ENCODE data around the gene SMPD3. TPM values are rescaled to one million over a fixed set of nuclear protein-coding genes. Genes with fewer than 3 reads are reported as not detected.

The SMPD3 gene
- total and polyA plus RNA-seq, 3 donors from 2014 or later = 13.3 to 23.4 (median 20.6) TPM

GRCh38 chr16:68385371-68385770, 62.9 kb downstream of the SMPD3 start:
- TF ChIP-seq CTCF (IDR thresholded peaks at IDR 0.05) = no peak

GRCh38 chr16:68384288-68385161, 63.8 kb downstream of the SMPD3 start:
- TF ChIP-seq POLR2A (IDR thresholded peaks at IDR 0.05) (no peak), CTCF (IDR thresholded peaks at IDR 0.05) (no peak)
- Histone ChIP-seq H3K4me3 (no peak overlapping the region), H3K4me1 (no peaks in the 10 kb centered on the region), H3K9me3 (no peaks in the 10 kb centered on the region), H3K27ac (no peak overlapping the region), H3K36me3 (ENCODE audit: low read depth, missing control alignments) (no peaks in the 10 kb centered on the region), H3K27me3 (no peaks in the 10 kb centered on the region)
- DNase-seq = no peak
- intact Hi-C loops (cut with DNase I; ENCODE audit: low total_unique reads) = no loop called here
- WGBS, 2 donors = 73 to 75% methylated on average over 7 of the region's 7 CpGs

More at GRCh38 chr16:68385371-68385770, 62.9 kb downstream of the SMPD3 start:
- WGBS, 2 donors = 85 to 87% methylated on average over 6 of the region's 6 CpGs
- no peak for DNase-seq
- Histone ChIP-seq H3K4me1 (no peaks in the 10 kb centered on the region), H3K27ac (no peak overlapping the region), H3K27me3 (no peaks in the 10 kb centered on the region), H3K36me3 (ENCODE audit: low read depth, missing control alignments) (no peaks in the 10 kb centered on the region), H3K9me3 (no peaks in the 10 kb centered on the region), H3K4me3 (no peak overlapping the region)
- intact Hi-C loops (cut with DNase I; ENCODE audit: low total_unique reads) = no loop called here

GRCh38 chr16:68383858-68384257, 64.5 kb downstream of the SMPD3 start:
- H3K9me3 ChIP-seq = no peaks in the 10 kb centered on the region
- no peak for TF ChIP-seq POLR2A (IDR thresholded peaks at IDR 0.05)
- no peak for TF ChIP-seq CTCF (IDR thresholded peaks at IDR 0.05)
- no peaks in the 10 kb centered on the region for H3K36me3 ChIP-seq (ENCODE audit: low read depth, missing control alignments)
- WGBS, 2 donors = 87 to 95% methylated on average over 3 to 4 of the region's 4 CpGs
- intact Hi-C loops (cut with DNase I; ENCODE audit: low total_unique reads) = no loop called here
- H3K27ac ChIP-seq = no peak overlapping the region
- H3K27me3 ChIP-seq = no peaks in the 10 kb centered on the region
- H3K4me1 ChIP-seq = peaks cover 3% of the 10 kb centered on the region
- no peak for DNase-seq
- no peak overlapping the region for H3K4me3 ChIP-seq

GRCh38 chr16:68382296-68382718, 66.0 kb downstream of the SMPD3 start:
- Histone ChIP-seq H3K36me3 (ENCODE audit: low read depth, missing control alignments) (no peaks in the 10 kb centered on the region), H3K4me3 (no peak overlapping the region), H3K27ac (no peak overlapping the region), H3K4me1 (peaks cover 11% of the 10 kb centered on the region), H3K9me3 (no peaks in the 10 kb centered on the region), H3K27me3 (no peaks in the 10 kb centered on the region)
- no peak for DNase-seq
- no peak for TF ChIP-seq POLR2A (IDR thresholded peaks at IDR 0.05)
- TF ChIP-seq CTCF (IDR thresholded peaks at IDR 0.05) = peak in 1 of 3 experiments; percentile 35
- intact Hi-C loops (cut with DNase I; ENCODE audit: low total_unique reads) = no loop called here
- 91 to 92% methylated on average over 4 to 5 of the region's 5 CpGs for WGBS, 2 donors

- Histone ChIP-seq H3K36me3 (ENCODE audit: low read depth, missing control alignments) (no peaks in the 10 kb centered on the region), H3K27me3 (no peaks in the 10 kb centered on the region), H3K27ac (no peak overlapping the region), H3K9me3 (no peaks in the 10 kb centered on the region), H3K4me3 (no peak overlapping the region), H3K4me1 (peaks cover 15% of the 10 kb centered on the region)
- 72% methylated on average over 7 of the region's 7 CpGs; no CpG with 5 or more reads in 1 of the 2 donors for WGBS, 2 donors
- TF ChIP-seq POLR2A (IDR thresholded peaks at IDR 0.05) = no peak
- no peak for TF ChIP-seq CTCF (IDR thresholded peaks at IDR 0.05)
- intact Hi-C loops (cut with DNase I; ENCODE audit: low total_unique reads) = no loop called here
- no peak for DNase-seq
Observed at GRCh38 chr16:68381363-68381724, 67.0 kb downstream of the SMPD3 start.
